ENCODE measurements around the gene PTMA. TPM values are rescaled to one million over a fixed set of nuclear protein-coding genes. Genes with fewer than 3 reads are reported as not detected.
A peak's percentile ranks its signal among the peaks of the same experiment; 100 is the strongest.
"Not testable (repeated sequence)": the region's sequence is repeated elsewhere in the genome, so short reads cannot be mapped to it uniquely, and the experiment has no call there.

PTMA gene
- total RNA-seq (1,000 to 10,000 TPM; 1,067 to 1,378 (median 1,149) TPM), total RNA-seq (716 to 1,731 (median 1,224) reads per million in 29 experiments)
- 1,445 TPM for total RNA-seq (2013)

- Histone ChIP-seq H3K9me3 (no peaks in the 10 kb centered on the region), H3K27ac (ENCODE audit: low read length) (peak within 1 kb of the TSS; percentile 100), H3K36me3 (ENCODE audit: control insufficient read depth in 2 of 2, extremely low read depth in 1 of 2, insufficient read depth in 1 of 2, low read length in 1 of 2) (peaks cover 7 to 15% of the 10 kb centered on the region in 2 donors), H3K27me3 (replicated peaks in 1 of 2; ENCODE audit: control insufficient read depth in 2 of 2, extremely low read depth in 1 of 2, insufficient read depth in 2 of 2, low read length in 1 of 2) (no peaks in the 10 kb centered on the region), H3K4me1 (ENCODE audit: control insufficient read depth in 1 of 2, extremely low read depth in 1 of 2, insufficient read depth in 2 of 2, low read length in 2 of 2) (peaks cover 18 to 45% of the 10 kb centered on the region in 2 experiments), H3K4me3 (ENCODE audit: control insufficient read depth in 1 of 2, extremely low read depth in 1 of 2, low read length in 1 of 2) (peak within 1 kb of the TSS; percentile 84 to 95)
- DNase-seq = peak; percentile 97 to 100 (median 100)
- POLR2A ChIA-PET = interaction anchor here (0.5 to 0.6 kb wide), 3 partner anchors 18 to 257 kb away, joined by 3 to 4 read pairs (median 3); no protein-coding TSS in a partner anchor
- Mint-ChIP-seq H3K4me1 (peaks cover 31 to 38% (median 35%) of the 10 kb centered on the region in 3 donors), H3K4me3 (peak within 1 kb of the TSS; percentile 92 to 99 (median 99)), H3K36me3 (peaks cover 17% of the 10 kb centered on the region), H3K27ac (peak within 1 kb of the TSS; percentile 100), H3K27me3 (no peaks in the 10 kb centered on the region), H3K9me3 (no peaks in the 10 kb centered on the region)
- peak; percentile 65 to 73 (median 70) for ATAC-seq (replicated peaks in 1 of 4)
- CTCF ChIA-PET = interaction anchor here in 1 of 2 donors (0.6 to 0.9 kb wide), 2 partner anchors 21 to 27 kb away, joined by 3 read pairs; no protein-coding TSS in a partner anchor
- WGBS (ENCODE audit: insufficient coverage) = under 1% methylated on average over 73 of the region's 97 CpGs
Measured at GRCh38 chr2:231707927-231708772, at the start of gene PTMA. TSS of gene PTMA (plus strand) at chr2:231708525. CDS start at chr2:231708707, 182 bp downstream.

GRCh38 chr2:231660073-231660472, 48.3 kb upstream of the PTMA start:
- 100% methylated on average over 1 of the region's 7 CpGs for WGBS (ENCODE audit: insufficient coverage)

GRCh38 chr2:231660860-231661259, 47.5 kb upstream of the PTMA start:
- H3K4me3 ChIP-seq (ENCODE audit: control insufficient read depth in 1 of 2, extremely low read depth in 1 of 2, low read length in 1 of 2) = no peak overlapping the region
- no peaks in the 10 kb centered on the region for H3K9me3 ChIP-seq
- WGBS (ENCODE audit: insufficient coverage) = 93% methylated on average over 3 of the region's 8 CpGs
- ATAC-seq (replicated peaks in 1 of 4) = no peak
- DNase-seq = no peak
- peaks cover 0 to 8% of the 10 kb centered on the region in 2 experiments for H3K27me3 ChIP-seq (replicated peaks in 1 of 2; ENCODE audit: control insufficient read depth in 2 of 2, extremely low read depth in 1 of 2, insufficient read depth in 2 of 2, low read length in 1 of 2)
- H3K4me1 ChIP-seq (ENCODE audit: control insufficient read depth in 1 of 2, extremely low read depth in 1 of 2, insufficient read depth in 2 of 2, low read length in 2 of 2) = peaks cover 12 to 27% of the 10 kb centered on the region in 2 experiments
- peak overlapping the region in 2 of 3 donors; percentile 66 to 82 for H3K4me3 Mint-ChIP-seq
- peak overlapping the region; percentile 96 to 97 for H3K27ac Mint-ChIP-seq
- H3K27ac ChIP-seq (ENCODE audit: low read length) = no peak overlapping the region
- ChIA-PET CTCF (interaction anchor here in 1 of 2 donors (1.2 kb wide), 1 partner anchor 54 kb away, joined by 3 read pairs; no protein-coding TSS in a partner anchor), POLR2A (interaction anchor here (0.5 to 2.0 kb wide), 3 partner anchors 43 to 129 kb away, joined by 3 to 5 read pairs (median 5); no protein-coding TSS in a partner anchor)
- H3K27me3 Mint-ChIP-seq = no peaks in the 10 kb centered on the region
- H3K36me3 Mint-ChIP-seq = no peaks in the 10 kb centered on the region
- H3K4me1 Mint-ChIP-seq = peaks cover 5 to 20% (median 17%) of the 10 kb centered on the region in 3 donors
- no peaks in the 10 kb centered on the region for H3K9me3 Mint-ChIP-seq
- no peaks in the 10 kb centered on the region for H3K36me3 ChIP-seq (ENCODE audit: control insufficient read depth in 2 of 2, extremely low read depth in 1 of 2, insufficient read depth in 1 of 2, low read length in 1 of 2)

More at GRCh38 chr2:231660073-231660472, 48.3 kb upstream of the PTMA start:
- H3K27ac ChIP-seq (ENCODE audit: low read length); H3K27ac Mint-ChIP-seq; H3K36me3 Mint-ChIP-seq; H3K27me3 Mint-ChIP-seq; H3K9me3 Mint-ChIP-seq; H3K9me3 ChIP-seq; H3K4me3 ChIP-seq (ENCODE audit: control insufficient read depth in 1 of 2, extremely low read depth in 1 of 2, low read length in 1 of 2); DNase-seq; H3K36me3 ChIP-seq (ENCODE audit: control insufficient read depth in 2 of 2, extremely low read depth in 1 of 2, insufficient read depth in 1 of 2, low read length in 1 of 2); ATAC-seq (replicated peaks in 1 of 4); H3K4me3 Mint-ChIP-seq; POLR2A ChIA-PET: not testable (repeated sequence)
- Histone ChIP-seq H3K4me1 (ENCODE audit: control insufficient read depth in 1 of 2, extremely low read depth in 1 of 2, insufficient read depth in 2 of 2, low read length in 2 of 2) (peaks cover 7 to 21% of the 10 kb centered on the region in 2 experiments), H3K27me3 (replicated peaks in 1 of 2; ENCODE audit: control insufficient read depth in 2 of 2, extremely low read depth in 1 of 2, insufficient read depth in 2 of 2, low read length in 1 of 2) (peaks cover 0 to 12% of the 10 kb centered on the region in 2 experiments)
- CTCF ChIA-PET = interaction anchor here in 1 of 2 donors (1.2 kb wide), 1 partner anchor 55 kb away, joined by 3 read pairs; no protein-coding TSS in a partner anchor
- peaks cover 5 to 18% (median 15%) of the 10 kb centered on the region in 3 donors for H3K4me1 Mint-ChIP-seq

GRCh38 chr2:231661422-231662027, 46.8 kb upstream of the PTMA start:
- no peak for ATAC-seq (replicated peaks in 1 of 4)
- ChIA-PET CTCF (interaction anchor here in 1 of 2 donors (1.2 kb wide), 1 partner anchor 54 kb away, joined by 3 read pairs; no protein-coding TSS in a partner anchor), POLR2A (interaction anchor here (0.5 to 2.0 kb wide), 3 partner anchors 42 to 129 kb away, joined by 3 to 5 read pairs (median 5); no protein-coding TSS in a partner anchor)
- peaks cover 0 to 8% of the 10 kb centered on the region in 2 experiments for H3K27me3 ChIP-seq (replicated peaks in 1 of 2; ENCODE audit: control insufficient read depth in 2 of 2, extremely low read depth in 1 of 2, insufficient read depth in 2 of 2, low read length in 1 of 2)
- H3K36me3 ChIP-seq (ENCODE audit: control insufficient read depth in 2 of 2, extremely low read depth in 1 of 2, insufficient read depth in 1 of 2, low read length in 1 of 2) = no peaks in the 10 kb centered on the region
- Mint-ChIP-seq H3K36me3 (no peaks in the 10 kb centered on the region), H3K9me3 (no peaks in the 10 kb centered on the region), H3K4me3 (peak overlapping the region; percentile 66 to 82 (median 78)), H3K27ac (peak overlapping the region; percentile 96 to 97), H3K27me3 (no peaks in the 10 kb centered on the region), H3K4me1 (peaks cover 5 to 20% (median 17%) of the 10 kb centered on the region in 3 donors)
- H3K4me1 ChIP-seq (ENCODE audit: control insufficient read depth in 1 of 2, extremely low read depth in 1 of 2, insufficient read depth in 2 of 2, low read length in 2 of 2) = peaks cover 12 to 33% of the 10 kb centered on the region in 2 experiments
- H3K4me3 ChIP-seq (ENCODE audit: control insufficient read depth in 1 of 2, extremely low read depth in 1 of 2, low read length in 1 of 2) = peak overlapping the region; percentile 30 to 44
- DNase-seq = no peak
- no peaks in the 10 kb centered on the region for H3K9me3 ChIP-seq
- H3K27ac ChIP-seq (ENCODE audit: low read length) = peak overlapping the region; percentile 96
- 46% methylated on average over 18 of the region's 28 CpGs for WGBS (ENCODE audit: insufficient coverage)

GRCh38 chr2:231662028-231662810, 46.1 kb upstream of the PTMA start:
- CTCF ChIA-PET = interaction anchor here in 1 of 2 donors (0.6 kb wide), 1 partner anchor 41 kb away, joined by 3 read pairs; no protein-coding TSS in a partner anchor
- H3K4me3 Mint-ChIP-seq = peak overlapping the region; percentile 66 to 82 (median 78)
- Histone ChIP-seq H3K27me3 (replicated peaks in 1 of 2; ENCODE audit: control insufficient read depth in 2 of 2, extremely low read depth in 1 of 2, insufficient read depth in 2 of 2, low read length in 1 of 2) (peaks cover 0 to 9% of the 10 kb centered on the region in 2 experiments), H3K4me3 (ENCODE audit: control insufficient read depth in 1 of 2, extremely low read depth in 1 of 2, low read length in 1 of 2) (peak overlapping the region; percentile 50 to 61), H3K4me1 (ENCODE audit: control insufficient read depth in 1 of 2, extremely low read depth in 1 of 2, insufficient read depth in 2 of 2, low read length in 2 of 2) (peaks cover 12 to 37% of the 10 kb centered on the region in 2 experiments), H3K27ac (ENCODE audit: low read length) (peak overlapping the region; percentile 96), H3K36me3 (ENCODE audit: control insufficient read depth in 2 of 2, extremely low read depth in 1 of 2, insufficient read depth in 1 of 2, low read length in 1 of 2) (no peaks in the 10 kb centered on the region), H3K9me3 (no peaks in the 10 kb centered on the region)
- ATAC-seq (replicated peaks in 1 of 4) = peak; percentile 89 to 95 (median 93)
- no peaks in the 10 kb centered on the region for H3K27me3 Mint-ChIP-seq
- H3K27ac Mint-ChIP-seq = peak overlapping the region; percentile 96 to 97
- H3K9me3 Mint-ChIP-seq = no peaks in the 10 kb centered on the region
- no peaks in the 10 kb centered on the region for H3K36me3 Mint-ChIP-seq
- WGBS (ENCODE audit: insufficient coverage) = 6% methylated on average over 85 of the region's 87 CpGs
- peak; percentile 89 to 99 (median 95) for DNase-seq
- POLR2A ChIA-PET = interaction anchor here (1.2 to 2.0 kb wide), 2 partner anchors 41 to 45 kb away, joined by 3 to 5 read pairs; no protein-coding TSS in a partner anchor
- peaks cover 5 to 20% (median 19%) of the 10 kb centered on the region in 3 donors for H3K4me1 Mint-ChIP-seq

All from T-cell (primary cell).